NCI-H146 (cell line): Measurements from ENCODE around the gene DENND2A.

Experiments used
- DNase-seq: peaks from one replicate; lab custom pipeline; 2025; lab: John Stamatoyannopoulos, UW

The DENND2A gene

GRCh38 chr7:140619176-140619575 is 21.4 kb downstream of the DENND2A start:
- no peak for DNase-seq

DNA sequence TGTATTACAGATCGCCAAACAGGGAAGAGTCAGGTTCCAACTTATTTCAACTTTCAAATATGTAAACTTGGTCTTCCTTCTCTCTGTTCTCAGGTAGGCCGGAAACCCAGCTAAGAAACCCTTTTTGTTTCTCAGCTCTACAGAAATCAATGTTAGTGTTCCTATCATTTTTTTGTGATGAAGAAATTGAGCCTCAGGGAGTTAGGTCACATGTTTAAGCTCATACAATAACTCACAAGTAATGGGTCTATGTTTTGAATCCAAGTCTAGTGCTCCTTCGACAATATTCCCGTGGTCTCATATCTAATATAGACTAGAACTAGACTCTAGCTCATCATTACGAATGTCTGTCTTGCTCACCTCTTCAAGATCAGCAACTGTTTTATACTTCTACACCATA is 22.3 kb downstream of the DENND2A start:
- DNase-seq = no peak

- DNase-seq = no peak
These were observed 23.5 kb downstream of the DENND2A start for GRCh38 chr7:140617081-140617480.

GRCh38 chr7:140616328-140616727 is 24.3 kb downstream of the DENND2A start:
- no peak for DNase-seq

- DNase-seq = no peak
These were observed 29.0 kb downstream of the DENND2A start for GRCh38 chr7:140611641-140612040.

DNA sequence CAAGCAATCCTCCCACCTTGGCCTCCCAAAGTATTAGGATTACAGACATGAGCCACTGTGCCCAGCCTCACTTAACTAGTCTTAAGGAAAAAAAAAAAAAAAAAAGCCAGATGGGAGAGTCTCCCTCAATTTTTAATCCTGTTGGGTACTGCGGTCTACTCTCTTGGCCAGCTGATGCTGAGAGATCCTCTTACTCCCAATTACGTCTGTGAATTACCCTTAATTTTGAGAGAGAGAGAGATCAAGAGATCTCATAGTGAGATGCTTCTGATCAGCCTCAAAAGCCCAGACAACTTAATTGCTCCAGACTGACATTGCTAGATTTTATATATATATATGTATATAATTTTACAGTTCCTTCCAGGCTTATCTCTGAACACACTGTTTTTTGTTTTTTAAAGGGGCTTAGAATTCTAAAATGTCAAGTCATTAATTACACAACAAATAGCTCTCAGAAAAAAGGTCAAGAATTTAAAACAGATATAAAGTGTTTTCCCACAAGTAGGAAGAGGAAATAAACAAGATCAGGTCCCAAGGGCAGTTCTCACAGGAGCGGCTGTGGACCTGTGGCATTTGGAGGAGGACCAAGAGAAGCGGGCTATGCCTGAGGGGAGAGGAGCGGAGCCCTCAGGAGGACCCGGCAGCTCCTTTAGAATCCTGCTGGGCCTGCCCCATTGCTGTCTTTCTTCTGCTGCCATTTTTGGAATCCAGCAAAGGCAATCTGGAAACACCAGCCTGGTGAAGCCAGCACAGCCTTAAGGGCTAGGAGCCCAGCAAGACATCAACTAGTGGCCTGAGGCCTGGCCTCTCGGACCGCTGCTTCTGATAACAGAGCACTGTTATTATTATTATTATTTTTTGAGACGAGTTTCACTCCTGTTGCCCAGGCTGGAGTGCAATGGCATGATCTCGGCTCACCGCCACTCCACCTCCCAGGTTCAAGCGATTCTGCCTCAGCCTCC is 30.1 kb downstream of the DENND2A start:
- DNase-seq = no peak

DNA sequence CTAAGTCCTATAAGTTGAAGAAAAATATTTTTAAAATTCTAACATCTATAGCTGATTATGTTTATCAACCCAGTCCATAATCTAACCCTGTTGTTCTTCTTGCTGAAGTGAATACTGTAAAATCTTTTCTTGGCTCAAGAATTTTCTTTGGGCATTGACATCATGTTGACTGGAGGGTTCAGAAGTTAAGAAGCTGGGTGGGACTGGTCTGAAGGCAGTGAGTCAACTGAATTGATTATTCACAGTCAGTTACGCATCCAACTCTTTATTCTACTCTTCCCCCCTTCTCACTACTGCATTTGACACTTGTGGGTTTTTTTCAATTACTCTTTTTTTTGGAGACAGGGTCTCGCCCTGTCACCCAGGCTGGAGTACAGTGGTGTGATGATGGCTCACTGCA is 31.0 kb downstream of the DENND2A start:
- no peak for DNase-seq

DNA sequence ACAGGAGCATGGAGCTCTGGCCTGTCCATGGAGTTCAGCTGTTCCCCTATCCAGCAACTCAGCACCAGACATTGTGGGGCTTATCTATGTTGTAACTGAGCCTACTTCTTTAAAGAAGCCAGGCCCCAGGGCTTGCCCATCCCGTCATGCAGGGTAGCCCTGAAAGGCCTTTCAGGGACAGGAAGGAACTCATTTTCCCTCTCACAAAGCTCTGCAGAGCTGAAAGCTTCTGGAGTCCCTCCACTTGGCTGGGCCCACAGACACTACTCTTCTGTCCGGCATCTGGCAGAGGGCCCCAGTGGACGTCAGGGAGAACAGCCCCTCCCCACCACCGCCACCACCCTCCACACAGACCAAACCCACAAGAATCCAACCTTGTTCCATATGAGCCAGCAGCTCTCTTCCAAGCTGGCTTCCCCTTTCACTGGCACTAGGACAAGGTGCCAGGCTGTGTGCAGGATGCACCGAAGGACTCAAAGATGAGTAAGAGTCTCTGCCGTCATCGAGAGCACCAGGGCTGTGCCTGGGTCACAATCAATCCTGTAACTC is 33.1 kb downstream of the DENND2A start:
- no peak for DNase-seq

GRCh38 chr7:140605337-140605736 is 35.3 kb downstream of the DENND2A start:
- no peak for DNase-seq

DNA sequence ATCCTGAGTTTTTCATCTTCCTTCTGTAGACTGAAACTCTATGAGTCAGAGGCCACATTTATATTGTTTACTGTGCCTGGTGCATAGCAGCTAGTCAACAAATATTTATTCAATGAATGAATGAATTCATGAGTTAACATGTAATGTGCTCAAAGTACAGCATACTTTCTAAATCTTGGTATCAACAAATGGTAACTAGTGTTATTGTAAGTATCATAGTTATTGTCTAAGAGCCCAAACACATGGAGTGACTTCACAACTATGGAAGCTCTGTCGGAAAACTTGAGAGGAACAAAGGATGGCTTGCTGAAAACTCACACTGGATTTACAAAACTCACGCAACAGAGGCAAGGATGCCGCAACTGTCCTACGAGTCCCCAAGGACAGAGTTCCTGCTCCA is 35.9 kb downstream of the DENND2A start:
- DNase-seq = no peak

DNA sequence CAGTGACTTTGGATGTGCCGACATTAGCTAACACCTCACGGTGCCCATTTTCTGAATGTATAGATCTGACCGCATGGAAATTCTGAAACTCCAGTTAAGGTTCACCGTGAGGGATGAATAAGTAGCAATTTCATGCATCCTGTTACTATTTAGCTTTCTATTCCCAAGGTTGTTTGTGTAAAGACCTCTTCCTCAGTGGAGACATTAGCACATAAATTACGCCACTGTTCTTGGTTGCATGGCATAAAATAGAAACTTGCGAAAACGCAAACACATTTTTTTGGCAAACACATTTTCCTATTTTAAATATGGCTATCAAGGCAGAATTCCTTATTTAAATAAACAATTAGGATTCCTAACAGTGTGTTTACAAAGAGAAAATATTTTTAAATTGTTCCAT is 36.5 kb downstream of the DENND2A start:
- DNase-seq = no peak

DNA sequence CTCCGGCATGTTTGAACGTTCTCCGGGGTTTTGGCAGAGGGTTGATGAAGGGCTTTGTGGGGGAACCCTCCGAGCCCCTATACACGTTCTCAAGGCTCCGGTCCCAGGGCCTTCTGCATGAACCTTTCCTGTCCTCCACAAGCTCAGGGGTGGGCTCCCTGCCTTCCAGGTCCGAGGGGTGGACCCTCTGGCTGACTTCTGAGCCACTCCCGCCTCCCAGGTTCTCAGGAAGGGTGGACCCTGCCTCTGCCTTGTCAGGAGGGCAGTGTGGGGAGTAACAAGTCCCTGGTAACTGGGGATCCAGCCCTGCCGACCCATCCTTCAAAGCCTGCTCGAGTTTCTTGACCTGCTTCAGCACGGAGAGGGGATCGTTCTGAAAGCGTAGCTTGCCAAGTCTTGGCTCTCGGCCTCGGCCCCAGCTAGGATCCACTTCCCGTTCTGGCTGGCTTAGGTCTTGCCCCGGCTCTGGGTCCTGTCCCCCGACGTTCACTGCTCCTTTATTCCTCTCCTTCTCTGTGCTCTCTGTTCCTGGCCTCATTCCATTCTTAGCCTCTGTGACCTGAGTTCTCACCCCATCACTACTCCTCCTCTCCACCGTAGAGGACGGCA is 38.9 kb downstream of the DENND2A start:
- no peak for DNase-seq

DNA sequence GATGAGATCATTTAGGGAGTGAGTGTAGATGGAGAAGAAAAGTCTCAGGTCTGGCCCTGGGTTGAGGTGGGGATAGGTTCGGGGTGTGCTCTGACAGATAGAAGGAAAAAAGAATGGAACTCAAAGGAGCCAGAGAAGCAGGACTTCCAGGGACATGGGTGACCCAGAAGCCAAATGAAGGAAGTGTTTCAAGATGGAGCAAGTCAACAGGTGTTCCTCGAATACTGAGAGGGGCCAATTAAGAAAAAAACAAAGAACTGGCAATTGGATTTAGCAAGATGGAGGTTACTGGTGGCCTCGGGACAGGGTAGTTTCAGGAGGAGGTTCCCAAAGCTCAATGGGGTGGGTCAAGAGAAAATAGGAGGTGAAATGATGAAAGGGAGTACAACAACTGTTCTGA is 40.3 kb downstream of the DENND2A start:
- no peak for DNase-seq

GRCh38 chr7:140597428-140597949 is 43.1 kb downstream of the DENND2A start:
- no peak for DNase-seq

DNA sequence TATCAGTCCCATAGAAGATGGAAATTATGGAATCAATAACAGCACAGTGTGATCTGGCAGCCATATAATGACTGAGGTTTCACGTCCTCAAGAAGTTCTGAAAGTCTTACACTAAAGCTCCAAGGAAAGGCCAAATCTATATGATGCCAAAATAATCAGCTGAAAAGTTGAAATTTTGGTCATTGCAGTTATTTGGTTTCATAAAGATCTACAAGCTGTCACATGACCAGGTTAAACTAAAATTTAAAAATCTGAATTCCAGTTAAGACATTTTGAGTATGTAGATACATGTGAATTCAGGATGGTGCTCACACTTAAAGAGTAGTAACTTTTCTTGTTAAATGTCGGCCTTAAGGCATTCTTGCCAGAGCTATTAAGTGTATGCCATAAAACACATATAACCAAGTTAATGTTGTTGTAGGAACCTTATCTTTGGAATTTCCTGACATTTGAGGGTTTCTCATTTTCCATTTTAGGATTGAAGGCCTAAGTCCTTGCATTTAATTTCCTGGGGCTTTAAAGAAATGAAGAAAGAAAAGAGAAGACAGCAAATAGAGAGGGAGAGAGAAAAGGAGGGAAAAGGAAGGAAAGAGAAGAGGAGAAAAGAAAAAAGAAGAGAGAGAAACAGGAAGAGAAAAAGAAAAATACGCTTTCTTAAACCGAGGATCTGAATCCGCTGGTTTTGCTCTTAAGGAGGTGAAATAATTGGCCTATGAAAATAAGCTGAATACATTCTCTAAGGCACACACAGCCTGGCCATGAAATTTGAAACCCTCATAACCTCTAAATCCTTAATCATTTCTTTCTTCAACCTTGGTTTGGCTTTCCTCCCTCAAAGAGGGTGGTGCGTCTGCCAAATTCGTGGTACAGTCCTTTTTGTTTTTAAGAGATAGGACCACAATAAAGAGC is 43.8 kb downstream of the DENND2A start:
- DNase-seq = no peak

DNA sequence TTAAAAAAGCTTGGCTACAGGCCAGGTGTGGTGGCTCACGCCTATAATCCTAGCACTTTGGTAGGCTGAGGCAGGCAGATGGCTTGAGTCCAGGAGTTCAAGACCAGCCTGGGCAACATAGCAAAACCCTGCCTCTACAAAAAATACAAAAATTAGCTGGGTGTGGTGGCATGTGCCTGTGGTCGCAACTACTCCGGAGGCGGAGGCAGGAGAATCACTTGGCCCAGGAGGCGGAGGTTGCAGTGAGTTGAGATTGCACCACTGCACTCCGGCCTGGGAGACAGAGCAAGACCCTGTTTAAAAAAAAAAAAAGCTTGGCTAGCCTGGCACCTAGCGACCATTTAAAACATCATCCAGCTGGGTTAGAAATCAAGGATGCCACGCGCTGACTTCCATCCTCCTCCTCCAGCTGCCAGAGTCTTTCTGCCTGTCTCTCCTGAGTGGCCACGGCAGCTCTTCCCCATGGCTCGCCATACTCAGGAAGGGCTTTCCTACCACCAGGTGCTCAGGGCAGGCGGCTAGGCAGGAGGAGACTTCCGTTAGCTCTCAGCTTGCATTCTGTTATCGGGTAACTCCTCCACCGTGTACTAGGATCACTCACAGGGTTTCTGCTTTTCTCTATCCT is 45.0 kb downstream of the DENND2A start:
- DNase-seq = no peak

GRCh38 chr7:140594131-140594691 is 46.4 kb downstream of the DENND2A start:
- DNase-seq = no peak

DNA sequence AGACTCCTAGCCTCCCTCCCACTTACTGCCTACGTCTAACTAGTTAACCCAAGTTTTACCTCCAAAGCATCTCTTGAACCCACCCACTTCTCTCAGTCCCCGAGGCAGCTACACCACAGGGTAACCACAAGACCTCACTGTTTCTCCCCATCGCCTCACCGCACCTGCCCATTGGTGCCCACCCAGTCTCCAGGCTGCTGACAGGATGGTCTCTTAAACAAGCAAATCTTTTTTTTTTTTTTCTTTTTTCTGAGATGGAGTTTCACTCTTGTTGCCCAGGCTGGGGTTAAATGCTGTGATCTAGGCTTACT is 47.0 kb downstream of the DENND2A start:
- no peak for DNase-seq

- DNase-seq = no peak
These were observed 47.5 kb downstream of the DENND2A start for GRCh38 chr7:140592964-140593671.

DNA sequence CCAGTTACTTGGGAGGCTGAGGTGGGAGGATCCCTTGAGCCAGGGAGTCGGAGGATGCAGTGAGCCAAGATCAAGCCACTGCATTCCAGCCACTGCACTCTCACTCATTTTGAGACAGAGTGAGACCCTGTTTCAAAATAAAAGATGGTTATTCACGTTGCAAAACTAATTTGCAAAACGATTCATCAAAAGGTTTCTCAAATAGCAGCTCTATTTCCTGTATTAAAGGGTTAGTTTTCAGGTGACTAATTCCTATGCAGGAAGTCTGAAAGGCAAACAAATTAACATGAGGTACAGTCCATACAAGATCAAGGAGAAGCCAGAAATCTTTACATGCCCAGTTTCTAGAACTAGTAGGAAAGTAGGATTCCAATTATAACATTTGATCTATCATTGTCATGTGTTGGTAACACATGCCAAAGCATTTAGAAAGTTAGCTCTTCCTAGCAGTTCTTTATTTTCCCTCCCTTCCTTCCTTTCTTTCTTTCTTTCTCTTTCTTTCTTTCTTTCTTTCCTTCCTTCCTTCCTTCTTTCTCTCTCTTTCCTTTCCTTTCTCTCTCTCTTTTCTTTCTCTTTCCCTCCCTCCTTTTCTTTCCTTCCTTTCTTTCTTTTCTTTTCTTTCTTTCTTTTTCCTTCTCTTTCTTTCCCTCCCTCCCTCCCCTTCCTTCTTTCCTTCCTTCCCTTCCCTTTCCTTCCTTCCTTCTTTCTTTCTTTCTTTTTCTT is 49.3 kb downstream of the DENND2A start:
- no peak for DNase-seq
